GM19395 (cell line): ENCODE data around the gene WDR17.
"Not testable (repeated sequence)": the region's sequence is repeated elsewhere in the genome, so short reads cannot be mapped to it uniquely, and the experiment has no call there.

ENCODE experiments used
- ATAC-seq: cut with Tn5 transposase; IDR thresholded peaks from one replicate; pipeline ENCODE4 v1.9.1; 2021; ENCODE audit warnings: mild to moderate bottlenecking, moderate library complexity; ENCODE audit not compliant: unreplicated experiment

Gene WDR17

DNA sequence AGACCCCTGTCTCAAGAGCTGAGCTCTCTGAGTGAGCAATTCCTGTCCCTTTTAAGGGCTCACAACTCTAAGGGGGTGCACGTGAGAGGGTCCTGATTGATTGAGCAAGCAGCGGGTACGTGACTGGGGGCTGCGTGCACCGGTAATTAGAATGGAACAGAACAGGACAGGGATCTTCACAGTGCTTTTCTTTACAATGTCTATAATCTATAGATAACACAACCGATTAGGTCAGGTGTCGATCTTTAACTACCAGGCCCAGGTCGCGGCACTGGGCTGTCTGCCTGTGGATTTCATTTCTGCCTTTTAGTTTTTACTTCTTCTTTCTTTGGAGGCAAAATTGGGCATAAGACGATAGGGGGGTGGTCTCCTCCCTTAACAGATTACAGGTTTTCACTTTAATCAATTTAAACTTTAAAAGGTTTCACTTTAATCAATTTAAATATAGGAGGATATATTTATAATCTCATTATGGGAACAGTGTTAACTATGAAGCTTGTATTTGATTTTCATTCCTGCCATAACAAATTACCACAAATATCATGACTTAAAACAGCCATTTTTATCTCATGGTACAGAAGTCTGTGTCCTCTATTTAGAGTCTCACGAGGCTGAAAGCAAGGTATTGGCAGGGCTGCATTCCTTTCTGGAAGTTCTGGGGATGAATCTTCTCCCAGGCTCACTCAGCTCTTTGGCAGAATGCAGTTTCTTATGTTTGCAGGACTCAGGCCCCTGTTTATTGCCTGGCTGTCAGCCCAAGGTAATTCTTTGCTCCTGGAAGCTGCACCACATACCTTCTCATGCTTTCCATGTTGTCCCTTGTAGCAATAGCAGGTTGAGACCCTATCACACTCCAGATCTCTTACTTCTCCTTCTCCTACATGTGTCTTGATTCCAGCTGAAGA lies 124.5 kb downstream of the WDR17 start:
- ATAC-seq = no peak

DNA sequence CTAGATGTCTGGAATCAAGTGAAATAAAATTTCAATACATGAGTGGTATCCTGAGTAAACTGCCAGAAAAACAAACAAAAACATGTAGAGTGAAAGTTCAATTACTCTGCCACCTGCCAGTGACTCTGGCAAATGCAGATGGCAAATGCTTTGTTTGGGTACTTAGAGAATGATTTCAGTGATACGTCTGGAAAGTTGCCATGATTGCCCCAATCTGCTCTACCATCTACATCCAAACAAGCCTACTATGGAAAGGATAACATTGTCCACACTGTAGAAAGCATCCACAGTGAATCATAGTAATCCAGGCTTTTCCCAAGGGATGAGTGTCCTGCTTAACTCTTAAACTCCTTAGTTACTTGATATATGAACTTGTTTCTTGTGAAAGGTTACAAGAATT lies 126.3 kb downstream of the WDR17 start:
- ATAC-seq = no peak

DNA sequence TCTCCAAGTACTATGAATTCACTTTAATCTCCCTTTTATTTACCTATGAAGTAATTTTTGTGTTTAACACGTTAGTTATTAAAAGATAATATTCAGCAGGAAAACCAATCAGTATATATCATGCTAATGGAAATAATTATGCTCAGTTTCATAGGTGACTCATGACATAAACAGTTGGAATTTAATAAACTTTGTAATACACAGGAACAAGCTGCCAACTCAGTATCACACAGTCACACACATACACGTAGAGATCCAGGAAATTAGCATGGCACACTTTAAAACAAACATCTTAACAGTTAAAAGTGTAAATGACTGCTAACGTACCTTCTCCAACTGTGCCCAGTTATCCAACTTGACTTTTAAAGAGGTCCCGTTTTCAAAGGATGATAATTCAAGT lies 127.5 kb downstream of the WDR17 start:
- ATAC-seq = no peak

DNA sequence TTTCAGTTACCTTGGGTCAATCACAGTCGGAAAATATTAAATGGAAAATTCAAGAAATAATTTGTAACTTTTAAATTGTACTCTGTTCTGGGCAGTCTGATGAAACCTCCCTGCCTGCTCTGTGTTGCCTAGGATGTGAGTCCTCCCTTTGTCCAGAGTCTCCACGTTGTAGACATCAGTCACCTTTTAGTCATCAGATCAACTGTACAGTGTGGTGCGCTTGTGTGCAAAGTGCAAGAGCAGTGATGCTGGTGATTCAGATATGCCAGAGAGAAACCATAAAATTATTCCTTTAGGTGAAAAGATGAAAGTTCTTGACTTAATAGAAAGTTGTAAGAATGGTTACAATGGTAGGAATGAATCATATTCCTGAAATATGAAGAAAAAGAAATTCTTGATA lies 128.3 kb downstream of the WDR17 start:
- ATAC-seq = no peak

DNA sequence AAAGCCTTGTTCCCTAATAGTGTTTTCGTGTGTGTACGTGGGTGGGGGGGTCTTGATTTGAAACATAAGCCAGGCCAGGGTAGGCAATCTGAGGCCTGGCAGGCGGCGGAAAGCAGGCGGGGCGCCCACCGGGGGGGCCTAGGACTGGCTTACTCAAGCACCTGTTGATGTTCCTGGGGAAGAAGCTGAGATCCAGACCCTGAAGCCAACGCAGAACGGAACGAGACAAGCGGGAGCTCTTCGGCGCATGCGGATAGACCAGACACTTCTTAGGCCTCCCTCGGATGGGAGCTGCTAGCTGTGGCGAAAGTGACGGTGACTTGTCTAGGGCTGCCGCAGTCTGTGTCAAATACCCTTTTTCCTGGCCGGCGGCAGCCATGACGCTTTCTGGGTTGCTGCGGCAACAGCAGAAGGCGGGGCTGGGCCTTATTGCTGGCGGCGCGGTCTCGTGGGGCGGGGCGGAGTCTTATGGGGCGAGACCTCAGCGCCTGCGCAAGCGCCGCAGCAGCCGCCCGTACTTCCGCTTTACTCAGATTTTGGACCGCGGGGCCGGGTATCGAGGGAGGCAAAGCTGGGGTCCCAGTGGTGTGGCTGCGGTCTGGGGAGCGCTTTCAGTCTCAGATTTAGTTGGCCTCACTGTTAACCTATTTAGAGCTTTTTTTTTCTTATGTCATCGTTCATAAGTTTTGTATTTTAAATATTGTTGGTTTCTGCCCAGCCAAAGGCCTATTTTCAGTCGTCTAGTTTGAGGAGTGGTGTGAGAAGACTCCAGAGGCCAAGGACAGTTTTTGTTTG lies 129.7 kb downstream of the WDR17 start, which contains the start of gene SPATA4:
SPATA4 (minus strand) TSS at position 402 of the 795 bp plus-strand sequence; CDS start at position 379, 23 bp downstream.
- peak; percentile 97 for ATAC-seq

DNA sequence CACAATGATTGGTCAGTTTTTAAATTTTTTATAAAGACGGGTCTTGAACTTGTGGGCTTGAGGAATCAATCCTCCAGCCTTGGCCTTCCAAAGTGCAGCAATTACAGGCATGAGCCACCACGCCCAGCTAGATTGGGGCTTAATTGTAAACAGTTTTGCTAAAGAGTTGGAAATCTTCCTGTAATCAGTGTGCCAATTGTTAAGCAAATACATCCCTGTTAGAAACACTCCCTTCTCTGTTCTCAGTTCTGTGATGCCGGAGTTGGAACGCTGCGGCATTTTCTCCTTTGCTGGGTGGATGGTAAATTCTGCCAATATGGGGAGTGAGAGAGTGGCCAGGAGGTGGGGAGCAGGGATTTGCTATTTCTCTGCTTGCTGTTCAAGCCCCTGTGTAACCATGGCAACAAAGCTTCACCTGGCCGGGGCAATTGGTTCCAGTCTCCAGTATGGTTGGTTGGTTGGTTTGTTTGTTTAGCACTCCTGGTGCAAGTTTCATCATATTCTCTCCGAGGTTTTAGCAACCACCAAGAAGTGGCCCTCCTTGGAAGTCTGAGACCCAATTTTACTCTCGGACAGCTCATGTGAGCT lies 132.8 kb downstream of the WDR17 start:
- ATAC-seq = no peak

DNA sequence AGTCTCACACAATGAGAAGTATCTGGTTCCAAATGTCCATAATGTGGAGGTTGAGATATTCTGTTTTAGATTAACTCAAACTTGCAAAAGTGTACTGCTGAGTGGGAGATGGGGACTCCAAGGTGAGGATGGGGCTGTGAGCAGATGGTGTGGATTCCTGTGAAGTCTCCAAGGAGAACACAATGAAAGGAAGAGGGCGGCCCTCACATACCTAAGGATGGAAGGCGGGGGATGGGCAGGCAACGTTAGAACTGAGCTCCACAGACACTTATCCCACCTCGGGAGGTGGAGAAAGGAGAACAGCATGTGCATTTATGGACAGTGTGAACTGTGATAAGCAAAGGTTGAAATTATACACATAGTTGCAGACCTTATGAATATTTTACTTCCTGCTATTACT lies 139.7 kb downstream of the WDR17 start:
- ATAC-seq = no peak

DNA sequence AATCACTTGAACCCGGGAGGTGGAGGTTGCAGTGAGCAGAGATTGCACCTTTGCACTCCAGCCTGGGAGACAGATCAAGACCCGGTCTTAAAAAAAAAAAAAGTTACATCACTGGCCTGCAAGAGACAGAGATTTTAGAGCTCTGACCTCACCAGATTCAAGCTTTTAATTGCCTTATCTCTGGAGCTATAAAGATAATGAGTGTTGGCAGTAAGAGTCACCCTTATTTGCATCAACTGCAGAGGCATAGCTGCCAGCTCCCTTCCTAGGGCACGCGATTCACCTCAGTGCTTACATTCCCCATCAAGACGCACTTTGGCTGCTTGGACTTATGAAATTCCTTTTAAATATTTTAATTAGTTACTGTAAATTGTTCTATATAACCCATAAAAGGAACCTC lies 142.2 kb downstream of the WDR17 start:
- ATAC-seq = no peak

DNA sequence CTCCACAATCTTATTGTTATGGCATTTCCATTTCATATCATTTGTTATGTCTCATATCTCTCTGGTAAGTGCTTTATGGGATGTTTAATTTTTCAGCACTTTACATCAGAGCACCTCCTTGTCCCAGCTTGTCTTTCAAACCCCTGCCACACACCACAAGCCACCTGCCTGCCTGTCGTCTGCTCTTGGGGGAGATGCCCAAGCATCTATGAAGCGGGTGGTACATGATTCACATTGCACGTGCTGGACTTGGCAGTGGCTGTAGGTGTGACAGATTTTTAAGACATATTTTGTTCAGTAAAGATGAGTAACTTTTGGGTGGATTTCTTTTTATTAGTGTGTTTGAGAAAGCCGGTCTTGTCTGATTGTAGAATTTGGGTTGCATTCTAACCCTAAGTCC lies 143.9 kb downstream of the WDR17 start:
- no peak for ATAC-seq

DNA sequence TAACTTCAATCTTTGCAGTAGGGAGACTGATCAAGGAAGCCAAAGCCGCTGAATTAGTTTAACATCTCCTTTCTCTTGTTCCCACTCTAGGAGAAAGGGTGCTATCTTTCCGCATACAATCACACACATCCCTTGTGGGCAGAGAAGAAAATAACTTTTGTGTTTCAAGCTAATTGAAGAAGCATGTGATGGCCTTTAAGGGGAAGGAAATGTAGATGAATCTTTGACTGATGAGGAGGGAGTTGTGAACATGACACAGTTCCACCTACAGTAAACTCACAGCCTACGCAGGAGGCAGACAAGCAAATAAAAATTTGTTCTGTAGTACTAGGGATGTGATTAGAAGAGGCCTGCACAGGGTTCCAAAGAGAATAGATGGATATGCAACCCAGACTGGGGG lies 144.5 kb downstream of the WDR17 start:
- no peak for ATAC-seq

DNA sequence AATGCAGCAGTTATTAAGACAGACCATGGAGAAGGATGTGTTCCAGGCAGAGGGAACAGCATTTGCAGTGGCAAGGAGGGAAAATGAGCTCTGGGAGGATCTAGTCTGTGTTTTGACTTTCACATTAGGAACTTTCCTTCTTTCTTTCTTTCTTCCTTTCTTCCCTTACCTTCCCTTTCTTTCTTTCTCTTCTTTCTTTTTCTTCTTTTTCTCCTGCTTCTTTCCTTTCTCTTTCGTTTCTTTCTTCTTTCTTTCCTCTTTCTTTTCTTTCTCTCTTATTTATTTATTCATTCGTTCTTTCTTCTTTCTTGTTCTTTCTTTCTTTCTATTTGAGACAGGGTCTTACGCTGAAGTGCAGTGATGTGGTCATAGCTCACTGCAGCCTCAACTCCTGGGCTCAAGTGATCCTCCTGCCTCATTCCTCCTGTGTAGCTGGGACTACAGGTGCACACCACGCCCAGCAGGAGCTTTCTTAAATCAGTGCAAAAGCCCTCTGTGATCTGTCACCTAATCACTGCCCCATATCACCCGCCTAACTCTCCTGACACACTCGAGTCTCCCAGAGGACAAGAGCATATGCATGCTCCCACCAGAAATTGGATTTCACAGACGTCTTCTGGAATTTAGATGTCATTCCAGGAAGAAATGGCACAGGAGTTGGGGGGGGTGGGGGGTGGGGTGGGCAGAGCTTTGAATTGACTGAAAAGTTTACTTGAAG lies 145.1 kb downstream of the WDR17 start:
- ATAC-seq = no peak

DNA sequence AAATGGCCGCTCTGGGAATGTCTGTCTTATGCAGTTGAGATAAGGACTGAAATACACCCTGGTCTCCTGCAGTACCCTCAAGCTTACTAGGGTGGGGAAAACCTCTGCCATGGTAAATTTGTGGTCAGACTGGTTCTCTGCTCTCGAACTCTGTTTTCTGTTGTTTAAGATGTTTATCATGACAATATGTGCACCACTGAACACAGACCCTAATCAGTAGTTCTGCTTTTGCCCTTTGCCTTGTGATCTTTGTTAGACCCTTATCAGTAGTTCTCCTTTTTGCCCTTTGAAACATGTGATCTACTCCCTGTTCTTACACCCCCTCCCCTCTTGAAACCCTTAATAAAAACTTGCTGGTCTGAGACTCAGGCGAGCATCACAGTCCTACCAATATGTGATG lies 146.7 kb downstream of the WDR17 start:
- not testable (repeated sequence) for ATAC-seq

DNA sequence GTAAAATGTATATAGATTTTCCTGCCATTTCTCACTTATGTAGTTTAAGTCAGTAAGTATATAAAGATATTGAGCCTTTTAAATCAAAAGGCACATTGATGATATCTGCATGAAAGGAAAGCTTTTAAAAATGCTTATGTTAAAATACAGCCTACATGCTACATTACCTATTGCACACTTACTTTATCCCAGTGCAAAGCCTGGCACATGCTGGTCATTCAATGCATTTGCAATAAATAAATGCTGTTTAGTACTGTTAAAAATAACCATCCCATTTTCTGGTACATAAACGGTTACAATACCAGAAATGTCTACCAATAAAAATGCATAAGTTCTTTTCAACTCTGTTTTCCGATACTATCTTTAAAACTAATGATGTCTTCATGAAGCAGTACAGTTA lies 151.9 kb downstream of the WDR17 start:
- no peak for ATAC-seq

DNA sequence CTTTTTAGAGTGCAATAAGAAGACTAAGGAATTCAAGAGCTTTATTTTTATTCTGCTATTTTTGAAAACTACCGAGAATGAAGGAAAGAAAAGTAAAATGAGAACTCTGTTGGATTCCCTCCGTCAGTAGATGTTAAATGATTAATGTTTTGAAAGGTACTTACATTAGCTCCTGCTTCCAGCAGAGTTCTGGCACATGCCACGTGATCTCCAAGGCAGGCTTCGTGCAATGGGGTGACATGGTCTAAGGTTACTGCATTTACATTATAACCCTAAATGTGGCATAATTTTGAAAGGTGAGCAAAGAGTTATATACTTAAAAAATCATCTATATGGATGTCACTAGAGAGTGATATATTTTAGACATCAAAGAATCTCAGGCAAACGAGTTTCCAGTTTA lies 156.5 kb downstream of the WDR17 start:
- no peak for ATAC-seq

DNA sequence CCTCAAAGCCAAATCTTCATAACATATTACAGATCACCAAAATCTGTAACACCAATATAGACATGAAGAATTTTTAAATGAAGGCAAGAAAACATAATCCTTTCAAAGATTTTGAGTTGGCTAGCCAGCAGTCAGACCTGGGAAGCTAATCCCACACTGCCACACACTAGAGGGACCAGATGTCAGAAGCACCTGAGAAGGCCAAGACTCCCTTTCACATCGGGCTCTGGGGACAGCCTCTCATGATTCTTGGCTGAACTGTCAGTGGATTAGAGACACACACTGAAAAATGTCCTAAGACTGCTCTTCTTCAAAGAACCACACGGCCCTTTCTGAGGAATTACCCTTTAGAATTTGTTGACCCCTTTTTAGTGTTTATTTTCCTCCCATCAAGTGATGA lies 157.9 kb downstream of the WDR17 start:
- ATAC-seq = no peak

DNA sequence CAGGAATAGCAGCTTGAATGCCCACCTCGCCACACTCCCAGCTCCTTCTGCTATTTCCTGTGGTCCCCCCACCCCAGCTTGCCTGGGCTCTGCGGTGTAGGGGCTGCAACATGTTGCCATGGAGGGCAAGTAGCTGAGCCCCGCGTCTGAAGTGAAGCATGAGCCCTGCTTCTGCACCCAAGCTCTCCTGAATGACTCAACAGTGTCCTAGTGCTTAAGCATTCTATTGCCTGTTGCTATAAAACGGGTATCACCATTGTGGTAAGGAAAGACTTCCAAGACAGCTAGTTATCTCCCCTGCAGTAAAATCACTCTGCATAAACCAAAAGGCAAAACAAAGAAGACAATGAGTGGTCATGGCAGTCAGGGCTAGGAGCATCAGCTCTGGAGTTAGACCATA lies 161.1 kb downstream of the WDR17 start:
- no peak for ATAC-seq

DNA sequence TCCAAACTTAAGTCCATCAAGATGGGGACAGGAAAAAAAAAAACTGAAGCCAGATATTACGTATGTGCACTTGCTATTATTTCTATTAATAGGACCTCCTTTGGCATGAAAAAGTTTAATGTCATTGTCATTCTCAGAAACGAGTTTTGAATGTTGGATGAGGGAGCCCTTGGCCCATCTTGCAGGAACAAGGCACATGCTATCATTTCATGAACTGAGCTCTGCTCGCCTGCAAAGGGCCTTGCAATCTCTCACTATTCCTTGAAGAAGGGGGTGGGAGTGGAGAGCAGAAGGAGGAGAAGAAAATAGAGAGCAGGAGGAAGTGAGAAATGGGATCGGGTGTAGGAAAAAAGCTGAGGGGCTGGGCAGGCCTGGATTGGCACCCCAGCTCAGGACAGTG lies 164.0 kb downstream of the WDR17 start:
- ATAC-seq = no peak
